GM19397 (cell line): ENCODE data around the gene CPLX4.
"Not testable (repeated sequence)": the region's sequence is repeated elsewhere in the genome, so short reads cannot be mapped to it uniquely, and the experiment has no call there.

Source experiments
- ATAC-seq: cut with Tn5 transposase; IDR thresholded peaks from one replicate; pipeline ENCODE4 v1.9.1; 2021; ENCODE audit warnings: mild to moderate bottlenecking, moderate library complexity; ENCODE audit not compliant: unreplicated experiment

Gene CPLX4

GRCh38 chr18:59271606-59272220 is 46.7 kb downstream of the CPLX4 start:
- no peak for ATAC-seq

- ATAC-seq: no peak
Measured at GRCh38 chr18:59270689-59271257, 47.7 kb downstream of the CPLX4 start.

- no peak for ATAC-seq
Measured at GRCh38 chr18:59269563-59270119, 48.8 kb downstream of the CPLX4 start.

- no peak for ATAC-seq
Measured at GRCh38 chr18:59268721-59269562, 49.5 kb downstream of the CPLX4 start.

- ATAC-seq: no peak
Measured at GRCh38 chr18:59268127-59268720, 50.2 kb downstream of the CPLX4 start.

GRCh38 chr18:59267503-59268126 is 50.8 kb downstream of the CPLX4 start:
- ATAC-seq: no peak

GRCh38 chr18:59266886-59267502 is 51.5 kb downstream of the CPLX4 start:
- ATAC-seq: no peak

- no peak for ATAC-seq
Measured at GRCh38 chr18:59266459-59266858, 52.0 kb downstream of the CPLX4 start.

- ATAC-seq: no peak
Measured at GRCh38 chr18:59265974-59266369, 52.5 kb downstream of the CPLX4 start.

GRCh38 chr18:59265246-59265973 is 53.0 kb downstream of the CPLX4 start:
- ATAC-seq: peak; percentile 57

GRCh38 chr18:59264651-59265245 is 53.7 kb downstream of the CPLX4 start:
- ATAC-seq: no peak

- no peak for ATAC-seq
Measured at GRCh38 chr18:59264121-59264571, 54.3 kb downstream of the CPLX4 start.

GRCh38 chr18:59263661-59264060 is 54.8 kb downstream of the CPLX4 start:
- ATAC-seq: no peak

- not testable (repeated sequence) for ATAC-seq
Measured at GRCh38 chr18:59262243-59262642, 56.2 kb downstream of the CPLX4 start.

- not testable (repeated sequence) for ATAC-seq
Measured at GRCh38 chr18:59261842-59262241, 56.6 kb downstream of the CPLX4 start.

- not testable (repeated sequence) for ATAC-seq
Measured at GRCh38 chr18:59255491-59255890, 63.0 kb downstream of the CPLX4 start.

GRCh38 chr18:59249199-59249774 is 69.2 kb downstream of the CPLX4 start:
- no peak for ATAC-seq

GRCh38 chr18:59246796-59247195 is 71.7 kb downstream of the CPLX4 start:
- no peak for ATAC-seq
